Measurements from ENCODE around the gene CTNND2. TPM values are rescaled to one million over a fixed set of nuclear protein-coding genes. Genes with fewer than 3 reads are reported as not detected.

The CTNND2 gene
- total and polyA plus RNA-seq, 4 donors, result 0.05 to 0.50 (median 0.27) TPM

GRCh38 chr5:11869203-11869602 is 35.0 kb downstream of the CTNND2 start:
- Histone ChIP-seq H3K9me3 (ENCODE audit: control insufficient read depth in 4 of 4, low read length in 3 of 4) (no peaks in the 10 kb centered on the region), H3K4me3 (ENCODE audit: low read depth in 1 of 3, low read length in 3 of 3) (no peak overlapping the region), H3K9ac (ENCODE audit: low read depth in 1 of 2, low read length in 2 of 2) (no peak overlapping the region), H3K27ac (ENCODE audit: low read depth in 1 of 2, low read length in 2 of 2) (no peak overlapping the region), H3K36me3 (ENCODE audit: control insufficient read depth in 4 of 4, insufficient read depth in 3 of 4, low read depth in 1 of 4, low read length in 3 of 4) (no peaks in the 10 kb centered on the region), H3K27me3 (ENCODE audit: control insufficient read depth in 4 of 4, insufficient read depth in 4 of 4, low read length in 3 of 4) (no peaks in the 10 kb centered on the region), H3K4me1 (ENCODE audit: control insufficient read depth in 4 of 4, insufficient read depth in 4 of 4, low read length in 3 of 4) (peaks cover 0 to 11% (median 1%) of the 10 kb centered on the region in 4 donors)
- TF ChIP-seq SP1 (IDR thresholded peaks at IDR 0.05) (no peak), CTCF (IDR thresholded peaks at IDR 0.05; ENCODE audit: low read depth, low read length, missing input control) (no peak), ZBTB33 (IDR thresholded peaks at IDR 0.05) (no peak), ATF3 (IDR thresholded peaks at IDR 0.05) (no peak), GABPA (IDR thresholded peaks at IDR 0.05 in 1 of 2, conservative IDR thresholded peaks at IDR 0.05 in 1 of 2) (no peak), FOXA2 (IDR thresholded peaks at IDR 0.05) (no peak), MAX (IDR thresholded peaks at IDR 0.05) (no peak), HNF4G (IDR thresholded peaks at IDR 0.05) (no peak), RXRA (IDR thresholded peaks at IDR 0.05) (no peak), TAF1 (conservative IDR thresholded peaks at IDR 0.05) (no peak), RAD21 (IDR thresholded peaks at IDR 0.05) (no peak)
- DNase-seq (ENCODE audit: low spot score), result no peak
- WGBS, result 80% methylated on average over 1 of the region's 1 CpG

- Histone ChIP-seq H3K27ac (ENCODE audit: low read depth in 1 of 2, low read length in 2 of 2) (no peak overlapping the region), H3K9ac (ENCODE audit: low read depth in 1 of 2, low read length in 2 of 2) (no peak overlapping the region), H3K4me3 (ENCODE audit: low read depth in 1 of 3, low read length in 3 of 3) (no peak overlapping the region), H3K9me3 (ENCODE audit: control insufficient read depth in 4 of 4, low read length in 3 of 4) (no peaks in the 10 kb centered on the region), H3K36me3 (ENCODE audit: control insufficient read depth in 4 of 4, insufficient read depth in 3 of 4, low read depth in 1 of 4, low read length in 3 of 4) (no peaks in the 10 kb centered on the region), H3K27me3 (ENCODE audit: control insufficient read depth in 4 of 4, insufficient read depth in 4 of 4, low read length in 3 of 4) (no peaks in the 10 kb centered on the region), H3K4me1 (ENCODE audit: control insufficient read depth in 4 of 4, insufficient read depth in 4 of 4, low read length in 3 of 4) (peaks cover 0 to 11% (median 1%) of the 10 kb centered on the region in 4 donors)
- 74% methylated on average over 10 of the region's 10 CpGs for WGBS
- no peak for DNase-seq (ENCODE audit: low spot score)
- TF ChIP-seq TAF1 (conservative IDR thresholded peaks at IDR 0.05) (no peak), FOXA1 (IDR thresholded peaks at IDR 0.05) (no peak), EGR1 (IDR thresholded peaks at IDR 0.05; ENCODE audit: low read depth in 2 of 2) (no peak), MAX (IDR thresholded peaks at IDR 0.05) (no peak), HNF4A (conservative IDR thresholded peaks at IDR 0.05) (no peak), REST (IDR thresholded peaks at IDR 0.05) (no peak)
Observed at GRCh38 chr5:11863911-11864310, 40.3 kb downstream of the CTNND2 start.
